IPS-20b (cell line): ENCODE measurements around the gene ELMO2.

Experiments used
- H3K27ac ChIP-seq: one replicate; pipeline ENCODE4 v1.5.1; 2013; ENCODE audit warnings: low read length
- H3K27me3 ChIP-seq: 2 replicates; pipeline ENCODE4 v1.6.1; 2013; ENCODE audit warnings: mild to moderate bottlenecking, low read length, inconsistent platforms; ENCODE audit not compliant: insufficient read depth
- H3K36me3 ChIP-seq: 2 replicates; pipeline ENCODE4 v1.6.1; 2013; ENCODE audit warnings: low read depth, mild to moderate bottlenecking, inconsistent platforms, low read length, moderate library complexity; ENCODE audit not compliant: insufficient read depth
- H3K4me1 ChIP-seq: 2 replicates; pipeline ENCODE4 v1.6.1; 2013; ENCODE audit warnings: mild to moderate bottlenecking, control low read depth, inconsistent platforms, low read length, moderate library complexity; ENCODE audit not compliant: insufficient read depth
- H3K4me3 ChIP-seq: 2 replicates; pipeline ENCODE4 v1.5.1; 2013; ENCODE audit warnings: mild to moderate bottlenecking, low read length, inconsistent platforms
- H3K9ac ChIP-seq: 2 replicates; pipeline ENCODE4 v1.6.1; 2013; ENCODE audit warnings: low read depth, mild to moderate bottlenecking, inconsistent platforms, low read length, moderate library complexity
- H3K9me3 ChIP-seq: 2 replicates; pipeline ENCODE4 v1.6.1; 2013; ENCODE audit warnings: mild to moderate bottlenecking, low read depth, low read length, inconsistent platforms; ENCODE audit not compliant: insufficient read depth

The ELMO2 gene

DNA sequence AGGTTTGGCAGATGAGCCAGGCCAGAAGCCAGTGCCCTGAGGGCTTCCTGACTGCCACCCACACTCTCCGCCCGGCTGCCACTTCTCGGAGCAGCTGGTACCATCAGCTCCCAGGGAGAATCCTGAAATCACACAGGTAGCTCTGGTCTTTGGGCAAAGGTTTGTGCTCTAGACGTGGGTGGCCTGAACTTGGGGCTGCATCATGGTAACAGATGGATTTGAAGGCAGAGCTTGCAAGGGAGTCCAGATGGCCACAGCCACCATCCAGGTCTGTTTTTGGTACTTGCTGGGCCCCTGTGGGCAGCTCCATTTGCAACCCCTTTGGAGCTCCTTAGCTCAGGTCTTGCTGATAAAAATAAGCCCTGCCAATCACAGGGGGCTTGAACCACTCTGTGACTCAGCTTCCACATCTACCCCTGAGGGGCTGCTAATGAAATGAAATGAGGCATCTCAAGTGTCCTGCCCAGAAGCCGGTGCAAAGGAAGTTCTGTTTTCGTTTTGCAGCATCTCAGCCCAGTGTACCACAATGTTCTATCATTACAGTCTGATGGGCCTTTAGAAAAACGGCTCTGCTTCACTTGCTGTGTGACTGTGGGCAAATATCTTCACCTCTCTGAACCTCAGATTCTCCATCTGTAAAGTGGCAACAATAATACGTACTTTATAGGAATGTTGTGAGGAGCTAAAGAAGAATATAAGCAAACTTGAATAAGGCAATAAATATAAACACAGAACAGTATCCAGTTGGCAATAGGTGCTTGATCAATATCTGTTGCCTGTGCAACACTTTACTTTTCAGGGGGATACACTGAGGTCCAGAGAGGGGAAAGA, 73.0 kb downstream of the ELMO2 start:
- H3K9me3 ChIP-seq = no peaks in the 10 kb centered on the region
- H3K27me3 ChIP-seq = 0 out of 2 replicates have a peak, but pooled peaks cover 5% of the 10 kb centered on the region
- no peak overlapping the region for H3K9ac ChIP-seq
- H3K4me3 ChIP-seq = no peak overlapping the region
- H3K36me3 ChIP-seq = no peaks in the 10 kb centered on the region
- H3K4me1 ChIP-seq = no peaks in the 10 kb centered on the region; the same call in 1 of the 2 replicates
- no peak overlapping the region for H3K27ac ChIP-seq

GRCh38 chr20:46332373-46333160, 73.8 kb downstream of the ELMO2 start:
- no peaks in the 10 kb centered on the region for H3K36me3 ChIP-seq
- no peaks in the 10 kb centered on the region; the same call in 1 of the 2 replicates for H3K4me1 ChIP-seq

DNA sequence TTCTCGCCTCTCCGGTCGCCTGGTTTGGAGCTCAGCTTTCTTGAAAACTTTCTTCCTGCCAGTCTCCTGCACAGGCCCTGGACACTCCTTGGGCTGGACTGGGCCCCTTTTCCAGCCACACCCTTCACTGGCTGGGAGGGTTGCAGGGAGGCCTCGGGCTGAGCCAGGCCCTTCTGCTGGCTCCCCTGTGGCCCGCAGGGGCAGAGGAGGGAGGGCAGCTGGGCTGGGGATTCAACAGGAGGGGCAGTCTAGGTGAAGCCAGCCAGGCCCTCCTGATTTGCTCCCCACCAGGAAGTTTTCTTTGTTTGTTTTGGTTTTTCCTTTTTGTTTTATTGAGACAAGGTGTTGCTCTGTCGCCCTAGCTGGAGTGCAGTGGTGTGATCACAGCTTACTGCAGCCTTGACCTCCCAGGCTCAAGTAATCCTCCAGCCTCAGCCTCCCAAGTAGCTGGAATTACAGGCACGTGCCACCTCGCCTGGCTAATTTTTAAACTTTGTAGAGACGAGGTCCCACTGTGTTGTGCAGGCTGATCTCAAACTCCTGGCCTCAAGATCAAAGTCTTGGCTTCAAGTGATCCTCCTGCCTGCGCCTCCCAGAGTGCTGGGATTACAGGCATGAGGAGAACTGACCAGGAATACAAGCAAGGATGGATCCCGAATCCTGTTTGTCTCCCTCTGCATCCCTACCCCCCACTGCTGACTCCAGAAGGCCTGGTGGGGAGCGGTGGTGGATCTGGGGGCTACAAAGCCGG, 74.6 kb downstream of the ELMO2 start:
- H3K4me1 ChIP-seq = no peaks in the 10 kb centered on the region; the same call in 1 of the 2 replicates
- 0 out of 2 replicates have a peak, but pooled peaks cover 5% of the 10 kb centered on the region for H3K27me3 ChIP-seq
- no peak overlapping the region for H3K27ac ChIP-seq
- H3K36me3 ChIP-seq = no peaks in the 10 kb centered on the region
- no peak overlapping the region for H3K4me3 ChIP-seq
- no peak overlapping the region for H3K9ac ChIP-seq
- H3K9me3 ChIP-seq = no peaks in the 10 kb centered on the region

More at GRCh38 chr20:46332373-46333160, 73.8 kb downstream of the ELMO2 start:
- Histone ChIP-seq H3K27me3 (0 out of 2 replicates have a peak, but pooled peaks cover 5% of the 10 kb centered on the region), H3K4me3 (no peak overlapping the region), H3K9ac (no peak overlapping the region), H3K27ac (no peak overlapping the region), H3K9me3 (no peaks in the 10 kb centered on the region)

- Histone ChIP-seq H3K27ac (no peak overlapping the region), H3K36me3 (no peaks in the 10 kb centered on the region), H3K9ac (no peak overlapping the region), H3K9me3 (no peaks in the 10 kb centered on the region), H3K4me3 (no peak overlapping the region), H3K4me1 (no peaks in the 10 kb centered on the region; the same call in 1 of the 2 replicates), H3K27me3 (no peaks in the 10 kb centered on the region; the same call in none of the 2 replicates)
These were observed 75.5 kb downstream of the ELMO2 start for GRCh38 chr20:46330831-46331371.

DNA sequence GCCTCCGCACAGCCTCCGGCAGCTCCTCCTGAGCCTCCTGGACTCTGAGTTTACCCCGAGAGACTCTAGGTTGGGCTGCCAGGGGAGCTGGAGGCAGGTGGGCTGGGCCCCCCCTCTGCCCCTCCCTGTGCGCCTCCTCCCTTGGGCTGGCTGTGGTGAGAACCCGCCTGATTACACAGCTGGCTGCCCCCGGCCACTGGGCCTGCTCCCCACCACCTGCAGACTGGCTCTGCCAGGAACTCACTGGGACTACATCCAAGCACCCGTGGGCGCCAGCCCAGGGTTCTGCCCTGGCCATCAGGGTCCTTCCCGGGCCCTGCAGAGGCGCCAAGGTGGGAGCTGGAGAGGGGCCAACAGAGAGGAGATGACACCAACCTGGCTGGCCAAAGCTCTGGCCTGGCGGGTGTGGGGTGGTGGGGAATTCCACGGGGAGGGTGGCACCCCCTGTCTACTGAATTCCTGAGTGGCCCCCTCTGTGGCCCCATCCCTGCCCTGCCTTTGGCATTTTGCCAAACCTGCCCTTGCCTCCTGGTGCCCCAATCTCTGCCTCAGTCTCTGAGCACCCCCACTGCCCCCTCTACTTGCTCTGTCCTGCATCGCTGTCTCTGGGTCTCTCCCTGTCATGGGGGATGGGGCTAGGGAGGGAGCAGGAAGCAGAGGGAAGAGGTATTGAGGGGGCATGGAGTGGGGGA, 76.2 kb downstream of the ELMO2 start:
- H3K9ac ChIP-seq = no peak overlapping the region

DNA sequence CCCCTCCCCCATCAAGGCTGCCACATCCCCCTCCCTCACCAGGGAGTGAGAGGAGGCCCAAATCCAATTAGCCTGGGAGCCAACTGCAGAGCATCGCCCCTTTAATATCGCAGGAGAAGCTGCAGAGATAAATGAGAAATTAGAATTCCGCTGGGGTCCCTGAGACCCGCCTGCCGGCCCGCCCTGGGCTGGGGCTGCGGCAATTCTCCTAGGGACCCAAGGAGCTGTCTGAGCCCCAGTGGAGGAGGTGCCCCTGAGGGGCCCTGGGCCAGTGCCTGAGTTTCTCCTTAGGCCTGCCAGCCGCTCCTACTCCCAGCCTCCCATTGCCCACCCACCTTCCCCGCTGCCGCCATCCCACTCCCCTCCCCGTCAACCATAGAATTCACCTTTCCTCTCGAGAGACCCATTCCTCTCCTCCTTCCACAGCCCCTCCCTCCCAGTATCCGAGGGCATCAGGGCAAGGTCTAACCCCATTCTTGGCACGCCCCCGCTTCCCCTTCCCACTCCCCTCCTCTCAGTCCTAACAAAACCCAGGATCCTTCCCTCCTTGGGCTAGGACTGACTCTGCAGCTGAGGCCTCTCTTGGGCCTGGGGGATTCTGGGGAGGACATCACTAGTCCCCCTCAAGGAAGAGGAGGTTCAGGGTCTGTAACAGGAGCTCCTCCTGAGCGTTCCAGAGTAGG, 78.1 kb downstream of the ELMO2 start:
- Histone ChIP-seq H3K4me1 (no peaks in the 10 kb centered on the region), H3K4me3 (no peak overlapping the region), H3K36me3 (no peaks in the 10 kb centered on the region), H3K27me3 (no peaks in the 10 kb centered on the region; the same call in none of the 2 replicates), H3K9me3 (no peaks in the 10 kb centered on the region), H3K27ac (no peak overlapping the region), H3K9ac (no peak overlapping the region)

More for the DNA sequence above, 76.2 kb downstream of the ELMO2 start:
- no peak overlapping the region for H3K4me3 ChIP-seq
- H3K9me3 ChIP-seq = no peaks in the 10 kb centered on the region
- H3K27me3 ChIP-seq = no peaks in the 10 kb centered on the region; the same call in none of the 2 replicates
- H3K4me1 ChIP-seq = no peaks in the 10 kb centered on the region; the same call in 1 of the 2 replicates
- no peak overlapping the region for H3K27ac ChIP-seq
- no peaks in the 10 kb centered on the region for H3K36me3 ChIP-seq

GRCh38 chr20:46327557-46327956, 78.9 kb downstream of the ELMO2 start:
- no peak overlapping the region for H3K9ac ChIP-seq
- H3K27me3 ChIP-seq = no peaks in the 10 kb centered on the region; the same call in none of the 2 replicates
- H3K27ac ChIP-seq = no peak overlapping the region
- no peak overlapping the region for H3K4me3 ChIP-seq
- no peaks in the 10 kb centered on the region for H3K4me1 ChIP-seq
- no peaks in the 10 kb centered on the region for H3K36me3 ChIP-seq
- no peaks in the 10 kb centered on the region for H3K9me3 ChIP-seq

GRCh38 chr20:46325789-46326188, 80.6 kb downstream of the ELMO2 start:
- Histone ChIP-seq H3K27me3 (no peaks in the 10 kb centered on the region; the same call in none of the 2 replicates), H3K27ac (no peak overlapping the region), H3K9me3 (no peaks in the 10 kb centered on the region), H3K4me1 (no peaks in the 10 kb centered on the region), H3K9ac (no peak overlapping the region), H3K4me3 (no peak overlapping the region), H3K36me3 (no peaks in the 10 kb centered on the region)

DNA sequence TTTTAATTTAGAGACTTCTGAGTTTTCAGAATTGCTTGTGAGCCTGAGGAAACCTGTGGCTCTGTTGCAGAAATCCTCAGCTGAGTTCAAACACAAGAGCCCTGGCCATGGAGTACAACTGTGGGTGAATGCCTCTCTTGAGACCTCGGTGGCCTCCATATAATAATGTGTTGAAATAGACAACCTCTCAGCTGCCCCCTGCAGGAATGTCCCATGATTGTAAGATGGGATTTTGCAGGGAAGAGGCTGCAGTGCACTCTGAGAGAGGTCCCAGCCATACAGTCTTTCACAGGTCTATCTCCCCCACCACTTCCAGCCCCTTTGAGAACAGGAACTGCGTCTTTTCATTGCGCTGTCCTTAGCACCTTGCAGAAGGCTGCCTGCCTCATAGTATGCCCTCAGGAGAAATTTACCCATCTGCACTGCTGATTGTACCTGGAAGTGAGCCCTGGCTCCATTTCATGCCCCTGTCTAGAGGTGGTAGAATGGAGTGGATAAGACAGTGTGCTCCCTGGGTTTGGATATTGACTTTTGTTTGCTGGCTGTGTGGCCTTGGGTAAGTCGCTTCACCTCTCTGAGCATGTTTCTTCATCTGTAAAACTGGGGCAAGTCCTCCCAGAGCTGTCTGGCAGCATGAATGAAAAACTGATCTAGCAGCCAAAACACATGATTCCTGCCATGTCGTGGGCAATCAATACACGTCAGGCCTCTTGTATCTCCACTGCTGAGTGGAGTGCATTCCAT, 81.3 kb downstream of the ELMO2 start:
- H3K9ac ChIP-seq = no peak overlapping the region
- no peaks in the 10 kb centered on the region for H3K9me3 ChIP-seq
- no peak overlapping the region for H3K27ac ChIP-seq
- H3K4me1 ChIP-seq = no peaks in the 10 kb centered on the region
- no peak overlapping the region for H3K4me3 ChIP-seq
- no peaks in the 10 kb centered on the region for H3K36me3 ChIP-seq
- no peaks in the 10 kb centered on the region; the same call in none of the 2 replicates for H3K27me3 ChIP-seq

DNA sequence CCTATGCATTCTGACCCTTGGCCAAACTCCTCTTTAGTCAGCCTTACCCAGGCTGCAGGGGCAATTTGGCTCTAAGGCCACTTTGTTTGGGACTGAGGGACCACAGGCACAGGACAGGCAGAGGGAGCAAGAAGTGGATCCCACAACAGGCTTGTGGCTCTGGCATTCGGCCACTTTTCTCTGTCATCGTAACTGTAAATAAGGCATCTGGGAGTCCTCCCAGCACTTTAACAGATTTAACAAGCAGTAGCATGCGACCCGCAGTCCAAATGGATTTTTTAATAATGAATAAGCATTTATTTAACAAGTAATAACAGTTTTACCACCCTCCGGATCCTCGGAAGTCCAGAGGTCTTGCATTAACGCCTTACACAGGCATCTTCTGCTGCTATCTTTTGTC, 82.0 kb downstream of the ELMO2 start:
- no peaks in the 10 kb centered on the region for H3K36me3 ChIP-seq
- no peak overlapping the region for H3K4me3 ChIP-seq
- H3K27me3 ChIP-seq = no peaks in the 10 kb centered on the region; the same call in none of the 2 replicates
- no peaks in the 10 kb centered on the region for H3K9me3 ChIP-seq
- no peaks in the 10 kb centered on the region for H3K4me1 ChIP-seq
- no peak overlapping the region for H3K27ac ChIP-seq
- H3K9ac ChIP-seq = no peak overlapping the region
